Upper lobe of left lung (tissue), 6 donors: ENCODE measurements around the gene IGSF21. TPM values are rescaled to one million over a fixed set of nuclear protein-coding genes. Genes with fewer than 3 reads are reported as not detected.

Source experiments
- ATAC-seq, 2 donors: fragments of 200-7000 bp; cut with Tn5 transposase; one replicate each; pipeline ENCODE4 v1.9.1; 2022; ENCODE audit warnings: mild to moderate bottlenecking in 2 of 2, moderate library complexity in 2 of 2; ENCODE audit not compliant: low FRiP score in 2 of 2
- DNase-seq, 2 donors: peaks; one replicate each; pipeline ENCODE4 v3.0.0-alpha.2; 2019 to 2020
- H3K27ac ChIP-seq, 4 donors: fragments of 200-600 bp; sonication (generic); one replicate each; pipeline ENCODE4 v1.5.1; 2016 to 2019
- H3K27me3 ChIP-seq, 4 donors: fragments of 200-600 bp; sonication (generic); one replicate each; pipeline ENCODE4 v1.5.1; 2017 to 2019
- H3K36me3 ChIP-seq, 4 donors: fragments of 200-600 bp; sonication (generic); one replicate each; pipeline ENCODE4 v1.5.1; 2016 to 2019
- H3K4me1 ChIP-seq, 4 donors: fragments of 200-600 bp; sonication (generic); one replicate each; pipeline ENCODE4 v1.5.1; 2018 to 2019
- H3K4me3 ChIP-seq, 4 donors: fragments of 200-600 bp; sonication (generic); one replicate each; pipeline ENCODE4 v1.5.1; 2017 to 2019; ENCODE audit warnings: mild to moderate bottlenecking in 2 of 4, moderate library complexity in 1 of 4
- H3K9me3 ChIP-seq, 4 donors: fragments of 200-600 bp; sonication (generic); one replicate each; pipeline ENCODE4 v1.5.1; 2018 to 2019
- CTCF ChIP-seq, 6 experiments: fragments of 450-650 bp in 4 of 6; fragments of 200-600 bp in 2 of 6; sonication (generic) in 2 of 6; IDR thresholded peaks; one replicate each; pipeline ENCODE4 v1.5.1; 2016 to 2019; ENCODE audit warnings: antibody characterized with exemption in 6 of 6
- EP300 ChIP-seq, 4 donors: sonication (generic); formaldehyde crosslinking; IDR thresholded peaks; one replicate each; pipeline ENCODE4 v1.5.1; 2017; ENCODE audit warnings: antibody characterized with exemption in 4 of 4, control low read depth in 2 of 4
- POLR2A ChIP-seq, 4 donors: fragments of 450-650 bp; IDR thresholded peaks; one replicate each; pipeline ENCODE4 v1.5.1; 2016 to 2017; ENCODE audit warnings: antibody characterized with exemption in 4 of 4, mild to moderate bottlenecking in 2 of 4
- POLR2AphosphoS5 ChIP-seq, 2 donors: sonication (generic); formaldehyde crosslinking; IDR thresholded peaks; one replicate each; pipeline ENCODE4 v1.5.1; 2017; ENCODE audit warnings: antibody characterized with exemption in 2 of 2
- WGBS, 2 donors: methylation state at CpG; one replicate each; pipeline ENCODE4 v1.1.5; 2017 to 2018; 5-methylcytosine and 5-hydroxymethylcytosine counted together
- total RNA-seq, 6 donors: library from RNA; depleted of rRNA in 4 of 6; stranded (reverse); fragments of >200 nt in 4 of 6; gene quantifications; one replicate each; pipeline versions ENCODE4 v1.1.0 to v1.2.1, GENCODE V29; 2016 to 2021
- donor health status: DM: no; HTN: no; CAD: no; lungs with moderate emphysema.
- donor health status: DM: no; HTN: yes; CAD: no; lungs with severe emphysema.

Gene IGSF21
- total RNA-seq, 6 donors from 2014 or later = 1.1 to 2.9 (median 2.0) TPM; not detected in 1

GRCh38 chr1:18073066-18073642 lies 34.4 kb upstream of the IGSF21 start:
- WGBS, 2 donors = 68 to 75% methylated on average over 10 to 11 of the region's 11 CpGs
- TF ChIP-seq POLR2AphosphoS5 (IDR thresholded peaks at IDR 0.05) = no peak
- no peak for ATAC-seq
- no peaks in the 10 kb centered on the region for H3K9me3 ChIP-seq
- H3K4me1 ChIP-seq = no peaks in the 10 kb centered on the region
- no peaks in the 10 kb centered on the region for H3K27me3 ChIP-seq
- H3K4me3 ChIP-seq = no peak overlapping the region
- H3K36me3 ChIP-seq = no peaks in the 10 kb centered on the region
- no peak for DNase-seq
- no peak overlapping the region for H3K27ac ChIP-seq

- Histone ChIP-seq H3K4me3 (no peak overlapping the region), H3K27ac (no peak overlapping the region), H3K9me3 (no peaks in the 10 kb centered on the region), H3K36me3 (no peaks in the 10 kb centered on the region), H3K27me3 (no peaks in the 10 kb centered on the region), H3K4me1 (no peaks in the 10 kb centered on the region)
- 72% methylated on average over 6 of the region's 7 CpGs; no CpG with 5 or more reads in 1 of the 2 donors for WGBS, 2 donors
- DNase-seq (no peak), ATAC-seq (no peak)
- no peak for TF ChIP-seq EP300 (IDR thresholded peaks at IDR 0.05)
- no peak for TF ChIP-seq CTCF (IDR thresholded peaks at IDR 0.05)
- TF ChIP-seq POLR2A (IDR thresholded peaks at IDR 0.05) = no peak
- TF ChIP-seq POLR2AphosphoS5 (IDR thresholded peaks at IDR 0.05) = no peak
These were observed 29.9 kb upstream of the IGSF21 start for GRCh38 chr1:18077657-18078215.

- peak in 1 of 2 donors; percentile 39 for DNase-seq
- WGBS, 2 donors = 67 to 74% methylated on average over 30 to 31 of the region's 31 CpGs
These were observed 27.5 kb upstream of the IGSF21 start for GRCh38 chr1:18079941-18080735.

GRCh38 chr1:18085387-18086074 lies 22.1 kb upstream of the IGSF21 start:
- no peaks in the 10 kb centered on the region for H3K27me3 ChIP-seq

More at GRCh38 chr1:18079941-18080735, 27.5 kb upstream of the IGSF21 start:
- Histone ChIP-seq H3K4me1 (no peaks in the 10 kb centered on the region), H3K27ac (no peak overlapping the region), H3K36me3 (no peaks in the 10 kb centered on the region), H3K9me3 (no peaks in the 10 kb centered on the region), H3K27me3 (no peaks in the 10 kb centered on the region), H3K4me3 (no peak overlapping the region)
- no peak for TF ChIP-seq EP300 (IDR thresholded peaks at IDR 0.05)
- TF ChIP-seq POLR2AphosphoS5 (IDR thresholded peaks at IDR 0.05) = no peak
- no peak for TF ChIP-seq CTCF (IDR thresholded peaks at IDR 0.05)
- TF ChIP-seq POLR2A (IDR thresholded peaks at IDR 0.05) = no peak
- ATAC-seq = no peak

More at GRCh38 chr1:18085387-18086074, 22.1 kb upstream of the IGSF21 start:
- no peaks in the 10 kb centered on the region for H3K9me3 ChIP-seq
- DNase-seq (no peak), ATAC-seq (no peak)
- H3K4me1 ChIP-seq = no peaks in the 10 kb centered on the region
- no peaks in the 10 kb centered on the region for H3K36me3 ChIP-seq
- TF ChIP-seq POLR2A (IDR thresholded peaks at IDR 0.05) (no peak), EP300 (IDR thresholded peaks at IDR 0.05) (no peak), POLR2AphosphoS5 (IDR thresholded peaks at IDR 0.05) (no peak), CTCF (IDR thresholded peaks at IDR 0.05) (no peak)
- 68 to 72% methylated on average over 5 of the region's 5 CpGs for WGBS, 2 donors
- no peak overlapping the region for H3K27ac ChIP-seq
- H3K4me3 ChIP-seq = no peak overlapping the region
